HepG2 (cell line): ENCODE measurements around the gene SLC43A1. TPM values are rescaled to one million over a fixed set of nuclear protein-coding genes. Genes with fewer than 3 reads are reported as not detected.
A peak's percentile ranks its signal among the peaks of the same experiment; 100 is the strongest.

Experiments
- AKAP8 ChIP-seq: sonication (generic); formaldehyde crosslinking; IDR thresholded peaks from 2 replicates; pipeline ENCODE4 v1.5.1; 2020; ENCODE audit warnings: mild to moderate bottlenecking, missing genetic modification reagents
- BHLHE40 ChIP-seq: IDR thresholded peaks from 2 replicates; pipeline ENCODE4 v1.6.1; 2011; ENCODE audit warnings: low read length, improper control_type of control experiment
- KLF9 ChIP-seq: IDR thresholded peaks from 2 replicates; pipeline ENCODE4 v1.6.1; 2016; ENCODE audit warnings: low read depth
- POLR2A ChIP-seq, 2 experiments: IDR thresholded peaks; 2 replicates each; pipeline ENCODE4 v1.6.1; 2011; ENCODE audit warnings: low read depth in 2 of 2, low read length in 2 of 2, mild to moderate bottlenecking in 1 of 2, moderate library complexity in 1 of 2; ENCODE audit not compliant: insufficient read depth in 1 of 2
- TCF12 ChIP-seq, 2 experiments: fragments of 450-650 bp in 1 of 2; sonication (generic) in 1 of 2; formaldehyde crosslinking in 1 of 2; IDR thresholded peaks; 2 replicates each; pipeline versions ENCODE4 v1.6.1 to v1.8.0; 2017 to 2022; ENCODE audit warnings: antibody characterized with exemption in 1 of 2, mild to moderate bottlenecking in 1 of 2, missing genetic modification reagents in 1 of 2, moderate library complexity in 1 of 2
- ZFP36L1 ChIP-seq: sonication (generic); formaldehyde crosslinking; IDR thresholded peaks from 2 replicates; pipeline ENCODE4 v1.8.0; 2022; ENCODE audit warnings: mild to moderate bottlenecking, missing genetic modification reagents, moderate library complexity
- ZFP90 ChIP-seq: sonication (generic); formaldehyde crosslinking; IDR thresholded peaks from 2 replicates; pipeline ENCODE4 v1.8.0; 2022; ENCODE audit warnings: missing genetic modification reagents, mild to moderate bottlenecking, inconsistent platforms, borderline replicate concordance
- ZNF382 ChIP-seq: sonication (generic); formaldehyde crosslinking; IDR thresholded peaks from 2 replicates; pipeline ENCODE4 v1.5.0; 2020; ENCODE audit warnings: missing genetic modification reagents, mild to moderate bottlenecking, borderline replicate concordance
- ZNF552 ChIP-seq: sonication (generic); formaldehyde crosslinking; IDR thresholded peaks from 2 replicates; pipeline ENCODE4 v1.9.0; 2022; ENCODE audit warnings: missing genetic modification reagents, mild to moderate bottlenecking, borderline replicate concordance
- ZNF615 ChIP-seq: sonication (generic); formaldehyde crosslinking; IDR thresholded peaks from 2 replicates; pipeline ENCODE4 v1.5.0; 2020; ENCODE audit warnings: mild to moderate bottlenecking, missing genetic modification reagents, borderline replicate concordance
- ZNF713 ChIP-seq: sonication (generic); formaldehyde crosslinking; IDR thresholded peaks from 2 replicates; pipeline ENCODE4 v1.4.0; 2020; ENCODE audit warnings: mild to moderate bottlenecking, missing genetic modification reagents
- polyA plus RNA-seq, 8 experiments: library from polyadenylated mRNA; depleted of rRNA in 3 of 8; stranded (reverse) in 7 of 8; unstranded in 1 of 8; fragments of >200 nt; fragmentation: Illumina TruSeq in 4 of 8; extraction: Trizol in 4 of 8; gene quantifications; 2 replicates each; pipeline versions ENCODE4 v1.2.1 to v1.2.3, GENCODE V29; 2011 to 2016; ENCODE audit warnings: low read depth in 4 of 8, missing spikeins in 1 of 8, mixed read lengths in 1 of 8; ENCODE audit not compliant: insufficient read depth in 1 of 8
- total RNA-seq, 5 experiments: library from RNA; depleted of rRNA; stranded (reverse); fragments of >200 nt; fragmentation: Illumina TruSeq; extraction: Trizol; gene quantifications; 2 replicates each; pipeline ENCODE4 v1.2.3, GENCODE V29; 2016; ENCODE audit warnings: low read depth in 1 of 5
- TF ChIP-seq, protein P1 (sequence below): sonication (generic); formaldehyde crosslinking; IDR thresholded peaks from 2 replicates; pipeline ENCODE4 v1.4.0; 2020; ENCODE audit warnings: missing genetic modification reagents, borderline replicate concordance
- TF ChIP-seq, protein P2 (sequence below): sonication (generic); formaldehyde crosslinking; IDR thresholded peaks from 2 replicates; pipeline ENCODE4 v1.5.0; 2020; ENCODE audit warnings: missing genetic modification reagents
- TF ChIP-seq, protein P3 (sequence below): sonication (generic); formaldehyde crosslinking; IDR thresholded peaks from 2 replicates; pipeline ENCODE4 v1.4.0; 2020; ENCODE audit warnings: mild to moderate bottlenecking, missing genetic modification reagents, borderline replicate concordance

SLC43A1 gene
- total and polyA plus RNA-seq, 2 of the 13 experiments (the other 11 are each of a cell fraction or from before 2014, with no cell fraction given) = 72.3 to 87.6 TPM

GRCh38 chr11:57497303-57498247 lies 17.9 kb downstream of the SLC43A1 start (continued):
- TF ChIP-seq ZFP90 (0 out of 2 replicates have a peak, but pooled peaks have one; percentile 15), ZFP36L1 (no peak), ZNF552 (CRISPR knock-in tag) (no peak), ZNF382 (no peak), BHLHE40 (peak; percentile 69), TCF12 (IDR thresholded peaks at IDR 0.05) (no peak), TCF12 (CRISPR knock-in tag; IDR thresholded peaks at IDR 0.05) (peak; percentile 83), KLF9 (no peak), ZNF713 (no peak), AKAP8 (CRISPR knock-in tag) (no peak), POLR2A (IDR thresholded peaks at IDR 0.05; ENCODE audit: insufficient read depth in 1 of 2, low read depth in 2 of 2, low read length in 2 of 2) (peak in 1 of 2 experiments; percentile 22; a peak in 1 of 4 replicates), ZNF615 (CRISPR knock-in tag) (no peak)
- TF ChIP-seq, protein P1, sequence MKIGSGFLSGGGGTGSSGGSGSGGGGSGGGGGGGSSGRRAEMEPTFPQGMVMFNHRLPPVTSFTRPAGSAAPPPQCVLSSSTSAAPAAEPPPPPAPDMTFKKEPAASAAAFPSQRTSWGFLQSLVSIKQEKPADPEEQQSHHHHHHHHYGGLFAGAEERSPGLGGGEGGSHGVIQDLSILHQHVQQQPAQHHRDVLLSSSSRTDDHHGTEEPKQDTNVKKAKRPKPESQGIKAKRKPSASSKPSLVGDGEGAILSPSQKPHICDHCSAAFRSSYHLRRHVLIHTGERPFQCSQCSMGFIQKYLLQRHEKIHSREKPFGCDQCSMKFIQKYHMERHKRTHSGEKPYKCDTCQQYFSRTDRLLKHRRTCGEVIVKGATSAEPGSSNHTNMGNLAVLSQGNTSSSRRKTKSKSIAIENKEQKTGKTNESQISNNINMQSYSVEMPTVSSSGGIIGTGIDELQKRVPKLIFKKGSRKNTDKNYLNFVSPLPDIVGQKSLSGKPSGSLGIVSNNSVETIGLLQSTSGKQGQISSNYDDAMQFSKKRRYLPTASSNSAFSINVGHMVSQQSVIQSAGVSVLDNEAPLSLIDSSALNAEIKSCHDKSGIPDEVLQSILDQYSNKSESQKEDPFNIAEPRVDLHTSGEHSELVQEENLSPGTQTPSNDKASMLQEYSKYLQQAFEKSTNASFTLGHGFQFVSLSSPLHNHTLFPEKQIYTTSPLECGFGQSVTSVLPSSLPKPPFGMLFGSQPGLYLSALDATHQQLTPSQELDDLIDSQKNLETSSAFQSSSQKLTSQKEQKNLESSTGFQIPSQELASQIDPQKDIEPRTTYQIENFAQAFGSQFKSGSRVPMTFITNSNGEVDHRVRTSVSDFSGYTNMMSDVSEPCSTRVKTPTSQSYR (CRISPR knock-in tag) = peak; percentile 16; the same call in 1 of the 2 replicates
- TF ChIP-seq, protein P2, sequence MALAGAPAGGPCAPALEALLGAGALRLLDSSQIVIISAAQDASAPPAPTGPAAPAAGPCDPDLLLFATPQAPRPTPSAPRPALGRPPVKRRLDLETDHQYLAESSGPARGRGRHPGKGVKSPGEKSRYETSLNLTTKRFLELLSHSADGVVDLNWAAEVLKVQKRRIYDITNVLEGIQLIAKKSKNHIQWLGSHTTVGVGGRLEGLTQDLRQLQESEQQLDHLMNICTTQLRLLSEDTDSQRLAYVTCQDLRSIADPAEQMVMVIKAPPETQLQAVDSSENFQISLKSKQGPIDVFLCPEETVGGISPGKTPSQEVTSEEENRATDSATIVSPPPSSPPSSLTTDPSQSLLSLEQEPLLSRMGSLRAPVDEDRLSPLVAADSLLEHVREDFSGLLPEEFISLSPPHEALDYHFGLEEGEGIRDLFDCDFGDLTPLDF = no peak
- TF ChIP-seq, protein P3, sequence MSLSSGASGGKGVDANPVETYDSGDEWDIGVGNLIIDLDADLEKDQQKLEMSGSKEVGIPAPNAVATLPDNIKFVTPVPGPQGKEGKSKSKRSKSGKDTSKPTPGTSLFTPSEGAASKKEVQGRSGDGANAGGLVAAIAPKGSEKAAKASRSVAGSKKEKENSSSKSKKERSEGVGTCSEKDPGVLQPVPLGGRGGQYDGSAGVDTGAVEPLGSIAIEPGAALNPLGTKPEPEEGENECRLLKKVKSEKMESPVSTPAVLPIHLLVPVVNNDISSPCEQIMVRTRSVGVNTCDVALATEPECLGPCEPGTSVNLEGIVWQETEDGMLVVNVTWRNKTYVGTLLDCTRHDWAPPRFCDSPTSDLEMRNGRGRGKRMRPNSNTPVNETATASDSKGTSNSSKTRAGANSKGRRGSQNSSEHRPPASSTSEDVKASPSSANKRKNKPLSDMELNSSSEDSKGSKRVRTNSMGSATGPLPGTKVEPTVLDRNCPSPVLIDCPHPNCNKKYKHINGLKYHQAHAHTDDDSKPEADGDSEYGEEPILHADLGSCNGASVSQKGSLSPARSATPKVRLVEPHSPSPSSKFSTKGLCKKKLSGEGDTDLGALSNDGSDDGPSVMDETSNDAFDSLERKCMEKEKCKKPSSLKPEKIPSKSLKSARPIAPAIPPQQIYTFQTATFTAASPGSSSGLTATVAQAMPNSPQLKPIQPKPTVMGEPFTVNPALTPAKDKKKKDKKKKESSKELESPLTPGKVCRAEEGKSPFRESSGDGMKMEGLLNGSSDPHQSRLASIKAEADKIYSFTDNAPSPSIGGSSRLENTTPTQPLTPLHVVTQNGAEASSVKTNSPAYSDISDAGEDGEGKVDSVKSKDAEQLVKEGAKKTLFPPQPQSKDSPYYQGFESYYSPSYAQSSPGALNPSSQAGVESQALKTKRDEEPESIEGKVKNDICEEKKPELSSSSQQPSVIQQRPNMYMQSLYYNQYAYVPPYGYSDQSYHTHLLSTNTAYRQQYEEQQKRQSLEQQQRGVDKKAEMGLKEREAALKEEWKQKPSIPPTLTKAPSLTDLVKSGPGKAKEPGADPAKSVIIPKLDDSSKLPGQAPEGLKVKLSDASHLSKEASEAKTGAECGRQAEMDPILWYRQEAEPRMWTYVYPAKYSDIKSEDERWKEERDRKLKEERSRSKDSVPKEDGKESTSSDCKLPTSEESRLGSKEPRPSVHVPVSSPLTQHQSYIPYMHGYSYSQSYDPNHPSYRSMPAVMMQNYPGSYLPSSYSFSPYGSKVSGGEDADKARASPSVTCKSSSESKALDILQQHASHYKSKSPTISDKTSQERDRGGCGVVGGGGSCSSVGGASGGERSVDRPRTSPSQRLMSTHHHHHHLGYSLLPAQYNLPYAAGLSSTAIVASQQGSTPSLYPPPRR (CRISPR knock-in tag) = peak; percentile 59
